GM21737 (cell line): ENCODE measurements around the gene SNAPC5.
"Not testable (repeated sequence)": the region's sequence is repeated elsewhere in the genome, so short reads cannot be mapped to it uniquely, and the experiment has no call there.

Experiments
- ATAC-seq: cut with Tn5 transposase; IDR thresholded peaks from one replicate; pipeline ENCODE4 v1.9.1; 2021; ENCODE audit warnings: mild to moderate bottlenecking, moderate library complexity; ENCODE audit not compliant: unreplicated experiment

The SNAPC5 gene

GRCh38 chr15:66461294-66461693, 36.3 kb downstream of the SNAPC5 start:
- not testable (repeated sequence) for ATAC-seq

GRCh38 chr15:66459818-66460615, 37.5 kb downstream of the SNAPC5 start:
- ATAC-seq = no peak

GRCh38 chr15:66456211-66456610, 41.4 kb downstream of the SNAPC5 start:
- ATAC-seq = no peak

- no peak for ATAC-seq
Observed at GRCh38 chr15:66454143-66454542, 43.4 kb downstream of the SNAPC5 start.

GRCh38 chr15:66452971-66453580, 44.5 kb downstream of the SNAPC5 start:
- ATAC-seq = no peak

- no peak for ATAC-seq
Observed at GRCh38 chr15:66452420-66452819, 45.1 kb downstream of the SNAPC5 start.
